Measurements from ENCODE around the gene C8B. TPM values are rescaled to one million over a fixed set of nuclear protein-coding genes. Genes with fewer than 3 reads are reported as not detected.

C8B gene
- total RNA-seq, 1 donor from 2014 or later, result not detected

- Mint-ChIP-seq H3K4me1 (ENCODE audit: low read depth, unreplicated experiment) (peaks cover 7% of the 10 kb centered on the region), H3K4me3 (ENCODE audit: unreplicated experiment) (no peak overlapping the region), H3K27me3 (ENCODE audit: unreplicated experiment) (no peaks in the 10 kb centered on the region), H3K27ac (ENCODE audit: unreplicated experiment) (no peak overlapping the region), H3K9me3 (ENCODE audit: unreplicated experiment) (no peaks in the 10 kb centered on the region), H3K36me3 (ENCODE audit: unreplicated experiment) (no peaks in the 10 kb centered on the region)
- no peak for DNase-seq
- no peak for TF ChIP-seq CTCF (IDR thresholded peaks at IDR 0.05; ENCODE audit: partially characterized antibody, unreplicated experiment)
Measured at GRCh38 chr1:56948403-56949023, 17.3 kb downstream of the C8B start.

- no peak for TF ChIP-seq CTCF (IDR thresholded peaks at IDR 0.05; ENCODE audit: partially characterized antibody, unreplicated experiment)
- no peak for DNase-seq
- no peak overlapping the region for H3K4me3 Mint-ChIP-seq (ENCODE audit: unreplicated experiment)
Measured at GRCh38 chr1:56940039-56940438, 25.8 kb downstream of the C8B start.

GRCh38 chr1:56939209-56939608 lies 26.6 kb downstream of the C8B start:
- no peak for TF ChIP-seq CTCF (IDR thresholded peaks at IDR 0.05; ENCODE audit: partially characterized antibody, unreplicated experiment)
- Mint-ChIP-seq H3K27ac (ENCODE audit: unreplicated experiment) (no peak overlapping the region), H3K4me3 (ENCODE audit: unreplicated experiment) (no peak overlapping the region), H3K36me3 (ENCODE audit: unreplicated experiment) (no peaks in the 10 kb centered on the region), H3K27me3 (ENCODE audit: unreplicated experiment) (peaks cover 5% of the 10 kb centered on the region), H3K4me1 (ENCODE audit: low read depth, unreplicated experiment) (peaks cover 12% of the 10 kb centered on the region), H3K9me3 (ENCODE audit: unreplicated experiment) (no peaks in the 10 kb centered on the region)
- DNase-seq, result no peak

More at GRCh38 chr1:56940039-56940438, 25.8 kb downstream of the C8B start:
- Mint-ChIP-seq H3K36me3 (ENCODE audit: unreplicated experiment) (no peaks in the 10 kb centered on the region), H3K27ac (ENCODE audit: unreplicated experiment) (no peak overlapping the region), H3K27me3 (ENCODE audit: unreplicated experiment) (peaks cover 5% of the 10 kb centered on the region), H3K4me1 (ENCODE audit: low read depth, unreplicated experiment) (peaks cover 13% of the 10 kb centered on the region), H3K9me3 (ENCODE audit: unreplicated experiment) (no peaks in the 10 kb centered on the region)

- DNase-seq, result no peak
- Mint-ChIP-seq H3K27ac (ENCODE audit: unreplicated experiment) (no peak overlapping the region), H3K36me3 (ENCODE audit: unreplicated experiment) (peaks cover under 1% of the 10 kb centered on the region), H3K27me3 (ENCODE audit: unreplicated experiment) (peaks cover 10% of the 10 kb centered on the region), H3K4me3 (ENCODE audit: unreplicated experiment) (no peak overlapping the region), H3K9me3 (ENCODE audit: unreplicated experiment) (peaks cover 2% of the 10 kb centered on the region), H3K4me1 (ENCODE audit: low read depth, unreplicated experiment) (peaks cover 13% of the 10 kb centered on the region)
- TF ChIP-seq CTCF (IDR thresholded peaks at IDR 0.05; ENCODE audit: partially characterized antibody, unreplicated experiment), result no peak
Measured at GRCh38 chr1:56938646-56939045, 27.2 kb downstream of the C8B start.

- no peak for TF ChIP-seq CTCF (IDR thresholded peaks at IDR 0.05; ENCODE audit: partially characterized antibody, unreplicated experiment)
- H3K4me1 Mint-ChIP-seq (ENCODE audit: low read depth, unreplicated experiment), result peaks cover 23% of the 10 kb centered on the region
- H3K9me3 Mint-ChIP-seq (ENCODE audit: unreplicated experiment), result peaks cover 8% of the 10 kb centered on the region
- peaks cover 15% of the 10 kb centered on the region for H3K27me3 Mint-ChIP-seq (ENCODE audit: unreplicated experiment)
- H3K27ac Mint-ChIP-seq (ENCODE audit: unreplicated experiment), result peak overlapping the region; percentile 45
- H3K4me3 Mint-ChIP-seq (ENCODE audit: unreplicated experiment), result peak overlapping the region; percentile 62
- peaks cover 8% of the 10 kb centered on the region for H3K36me3 Mint-ChIP-seq (ENCODE audit: unreplicated experiment)
- peak; percentile 65 for DNase-seq
Measured at GRCh38 chr1:56934430-56935060, 31.3 kb downstream of the C8B start.
